SK-N-SH (cell line): ENCODE measurements around the gene NRN1L. TPM values are rescaled to one million over a fixed set of nuclear protein-coding genes. Genes with fewer than 3 reads are reported as not detected.

Experiments
- CTCF ChIA-PET: fragments of 300-600, 350-600 bp; formaldehyde crosslinking; extraction: SDS; loops from one replicate; lab custom pipeline; 2021; lab: Yijun Ruan, JAX
- POLR2A ChIA-PET: fragments of 350-600 bp; sonication (Branson Sonifier 250); formaldehyde crosslinking; extraction: SDS; loops from one replicate; lab custom pipeline; 2020; ENCODE audit warnings: antibody characterized with exemption, inconsistent platforms; lab: Yijun Ruan, JAX
- DNase-seq: peaks from one replicate; pipeline ENCODE4 v3.0.0; 2012
- H2AFZ ChIP-seq: fragments of 200-600 bp; sonication (generic); 2 replicates; pipeline ENCODE4 v1.8.1; 2016; ENCODE audit warnings: antibody characterized with exemption, mild to moderate bottlenecking, low read depth
- H3F3A ChIP-seq: fragments of 200-600 bp; sonication (generic); replicated peaks from 2 replicates; pipeline ENCODE3; 2016; ENCODE audit warnings: antibody characterized with exemption, mild to moderate bottlenecking; ENCODE audit not compliant: insufficient read depth
- H3K27ac ChIP-seq, 2 experiments: fragments of 200-500 bp in 1 of 2; fragments of 200-600 bp in 1 of 2; sonication (Bioruptor generic) in 1 of 2; sonication (generic), shearing (Covaris generic) in 1 of 2; 2 replicates each; pipeline versions ENCODE4 v1.5.1 to v1.6.1; 2014 to 2016; ENCODE audit warnings: low read depth in 2 of 2, inconsistent platforms in 1 of 2, low read length in 1 of 2, mild to moderate bottlenecking in 1 of 2, mixed read lengths in 1 of 2
- H3K27me3 ChIP-seq: fragments of 200-600 bp; sonication (generic), shearing (Covaris generic); 2 replicates; pipeline ENCODE4 v1.6.1; 2016; ENCODE audit warnings: mixed run types; ENCODE audit not compliant: insufficient read depth
- H3K36me3 ChIP-seq, 2 experiments: fragments of 200-500 bp in 1 of 2; fragments of 200-600 bp in 1 of 2; sonication (Bioruptor generic) in 1 of 2; sonication (generic) in 1 of 2; replicated peaks in 1 of 2; 2 replicates each; pipeline versions ENCODE3 to v1.5.1; 2014 to 2016; ENCODE audit warnings: low read length in 1 of 2, mild to moderate bottlenecking in 1 of 2; ENCODE audit not compliant: insufficient read depth in 2 of 2, control insufficient read depth in 1 of 2
- H3K4me1 ChIP-seq, 2 experiments: fragments of 200-500 bp in 1 of 2; fragments of 200-600 bp in 1 of 2; sonication (Bioruptor generic) in 1 of 2; sonication (generic), shearing (Covaris generic) in 1 of 2; 2 replicates each; pipeline versions ENCODE4 v1.5.1 to v1.6.1; 2014 to 2016; ENCODE audit warnings: low read depth in 1 of 2, low read length in 1 of 2, mixed run types in 1 of 2; ENCODE audit not compliant: insufficient read depth in 2 of 2, control insufficient read depth in 1 of 2
- H3K4me2 ChIP-seq: fragments of 200-600 bp; sonication (generic), shearing (Covaris generic); 2 replicates; pipeline ENCODE4 v1.6.1; 2017; ENCODE audit warnings: mixed run types
- H3K4me3 ChIP-seq, 2 experiments: fragments of 200-500 bp in 1 of 2; fragments of 200-600 bp in 1 of 2; sonication (Bioruptor generic) in 1 of 2; sonication (generic), shearing (Covaris generic) in 1 of 2; 2 replicates each; pipeline versions ENCODE4 v1.5.1 to v1.8.1; 2014 to 2016; ENCODE audit warnings: low read depth in 2 of 2, inconsistent platforms in 1 of 2, low read length in 1 of 2, mild to moderate bottlenecking in 1 of 2, mixed read lengths in 1 of 2, moderate library complexity in 1 of 2
- H3K79me2 ChIP-seq: fragments of 200-600 bp; sonication (generic); 2 replicates; pipeline ENCODE4 v1.8.1; 2017; ENCODE audit warnings: mild to moderate bottlenecking; ENCODE audit not compliant: insufficient read depth
- H3K9ac ChIP-seq: fragments of 200-600 bp; sonication (generic); 2 replicates; pipeline ENCODE4 v1.6.1; 2017; ENCODE audit warnings: mixed run types
- H3K9me2 ChIP-seq: fragments of 200-600 bp; sonication (generic); 2 replicates; pipeline ENCODE4 v1.6.1; 2017; ENCODE audit warnings: mixed run types
- H3K9me3 ChIP-seq: fragments of 200-600 bp; sonication (generic); 2 replicates; pipeline ENCODE4 v1.6.1; 2017; ENCODE audit warnings: mixed run types, mild to moderate bottlenecking, moderate library complexity
- H4K20me1 ChIP-seq: fragments of 200-600 bp; sonication (generic); 2 replicates; pipeline ENCODE4 v1.6.1; 2017; ENCODE audit warnings: mild to moderate bottlenecking, mixed run types; ENCODE audit not compliant: insufficient read depth
- CHD2 ChIP-seq: fragments of 150-350 bp; IDR thresholded peaks from 2 replicates; pipeline ENCODE4 v1.6.1; 2018; ENCODE audit warnings: low read length; ENCODE audit not compliant: partially characterized antibody
- CTCF ChIP-seq: fragments of 200-600 bp; sonication (generic); IDR thresholded peaks from 2 replicates; pipeline ENCODE4 v1.6.1; 2017; ENCODE audit warnings: antibody characterized with exemption, mild to moderate bottlenecking, moderate library complexity
- ELF1 ChIP-seq: IDR thresholded peaks from 2 replicates; pipeline ENCODE4 v1.4.0; 2012
- EP300 ChIP-seq, 2 experiments: IDR thresholded peaks; 2 replicates each; pipeline versions ENCODE4 v1.4.0 to v1.6.1; 2012; ENCODE audit warnings: borderline replicate concordance in 1 of 2, low read depth in 1 of 2, low read length in 1 of 2
- EZH2phosphoT487 ChIP-seq: fragments of 200-600 bp; sonication (generic); IDR thresholded peaks from 2 replicates; pipeline ENCODE4 v1.6.1; 2017; ENCODE audit warnings: low read depth, mixed run types, mild to moderate bottlenecking, antibody characterized with exemption, moderate library complexity, borderline replicate concordance
- FOSL2 ChIP-seq: IDR thresholded peaks from 2 replicates; pipeline ENCODE4 v1.4.0; 2012; ENCODE audit warnings: low read depth, mild to moderate bottlenecking, moderate library complexity, borderline replicate concordance
- FOXJ3 ChIP-seq: sonication (generic); formaldehyde crosslinking; IDR thresholded peaks from 2 replicates; pipeline ENCODE4 v1.5.1; 2020; ENCODE audit warnings: mild to moderate bottlenecking, missing genetic modification reagents
- FOXM1 ChIP-seq: IDR thresholded peaks from 2 replicates; pipeline ENCODE4 v1.4.0; 2012; ENCODE audit warnings: low read depth, mild to moderate bottlenecking
- GABPA ChIP-seq: IDR thresholded peaks from 2 replicates; pipeline ENCODE4 v1.4.0; 2012; ENCODE audit warnings: low read depth, mild to moderate bottlenecking
- GATA2 ChIP-seq: sonication (generic); formaldehyde crosslinking; IDR thresholded peaks from 2 replicates; pipeline ENCODE4 v1.5.0; 2020; ENCODE audit warnings: mild to moderate bottlenecking, missing genetic modification reagents
- IRF3 ChIP-seq: fragments of 150-350 bp; IDR thresholded peaks from 2 replicates; pipeline ENCODE4 v1.6.1; 2016; ENCODE audit warnings: mild to moderate bottlenecking, low read depth, low read length
- JUND ChIP-seq: IDR thresholded peaks from 2 replicates; pipeline ENCODE4 v1.4.0; 2012
- MEF2A ChIP-seq: IDR thresholded peaks from 2 replicates; pipeline ENCODE4 v1.4.0; 2012; ENCODE audit warnings: low read depth, borderline replicate concordance
- NFIC ChIP-seq: IDR thresholded peaks from 2 replicates; pipeline ENCODE4 v1.4.0; 2012; ENCODE audit warnings: borderline replicate concordance
- NRF1 ChIP-seq: IDR thresholded peaks from 2 replicates; pipeline ENCODE4 v1.6.1; 2012; ENCODE audit warnings: low read depth, mild to moderate bottlenecking, low read length
- POLR2AphosphoS5 ChIP-seq: IDR thresholded peaks from 2 replicates; pipeline ENCODE4 v1.6.1; 2012; ENCODE audit warnings: low read depth, low read length
- RAD21 ChIP-seq: IDR thresholded peaks from 2 replicates; pipeline ENCODE4 v1.6.1; 2012; ENCODE audit warnings: mild to moderate bottlenecking, low read length
- RCOR1 ChIP-seq: fragments of 150-350 bp; IDR thresholded peaks from 2 replicates; pipeline ENCODE4 v1.6.1; 2017; ENCODE audit warnings: antibody characterized with exemption, low read length
- REST ChIP-seq: IDR thresholded peaks from 2 replicates; pipeline ENCODE4 v1.6.1; 2012; ENCODE audit warnings: mild to moderate bottlenecking, low read depth, low read length, moderate library complexity
- SIN3A ChIP-seq: IDR thresholded peaks from 2 replicates; pipeline ENCODE4 v1.6.1; 2012; ENCODE audit warnings: low read depth, mild to moderate bottlenecking, low read length, moderate library complexity, borderline replicate concordance
- SMC3 ChIP-seq: IDR thresholded peaks from 2 replicates; pipeline ENCODE4 v1.6.1; 2012; ENCODE audit warnings: low read depth, low read length, improper control_type of control experiment
- TAF1 ChIP-seq: IDR thresholded peaks from 2 replicates; pipeline ENCODE4 v1.6.1; 2012; ENCODE audit warnings: low read depth, mild to moderate bottlenecking, low read length, moderate library complexity, borderline replicate concordance
- TCF12 ChIP-seq: IDR thresholded peaks from 2 replicates; pipeline ENCODE4 v1.4.0; 2012
- TEAD4 ChIP-seq: IDR thresholded peaks from 2 replicates; pipeline ENCODE4 v1.4.0; 2012; ENCODE audit warnings: mild to moderate bottlenecking, borderline replicate concordance; ENCODE audit not compliant: insufficient read depth
- WGBS: methylation state at CpG from one replicate; pipeline ENCODE4 v1.1.6; 2017; ENCODE audit warnings: low lambda C conversion rate; 5-methylcytosine and 5-hydroxymethylcytosine counted together
- polyA plus RNA-seq, 3 experiments: library from polyadenylated mRNA; depleted of rRNA; stranded (reverse); fragments of >200 nt; gene quantifications; 2 replicates each; pipeline ENCODE4 v1.2.3, GENCODE V29; 2012
- TF ChIP-seq, protein P1 (sequence below): IDR thresholded peaks from 2 replicates; pipeline ENCODE4 v1.4.0; 2012; ENCODE audit warnings: low read depth

The NRN1L gene
- polyA plus RNA-seq, 1 of the 3 experiments (the other 2 are of a cell fraction): 0.41 TPM

- Histone ChIP-seq H4K20me1 (peaks cover 30% of the 10 kb centered on the region), H3K4me2 (peak within 1 kb of the TSS; percentile 99), H3K27me3 (no peaks in the 10 kb centered on the region), H3F3A (peaks cover 22% of the 10 kb centered on the region), H3K4me1 (peaks cover 11 to 13% of the 10 kb centered on the region in 2 experiments; a peak in 1 of 4 replicates), H2AFZ (peak within 1 kb of the TSS; percentile 82; the same call in 1 of the 2 replicates), H3K9ac (peak within 1 kb of the TSS; percentile 95), H3K4me3 (peak within 1 kb of the TSS; percentile 94 to 96), H3K9me3 (no peaks in the 10 kb centered on the region), H3K27ac (peak within 1 kb of the TSS; percentile 64 to 66; a peak in 3 of 4 replicates), H3K79me2 (peaks cover 49% of the 10 kb centered on the region), H3K9me2 (no peaks in the 10 kb centered on the region), H3K36me3 (peaks cover 21 to 52% of the 10 kb centered on the region in 2 experiments)
- peak; percentile 95 for DNase-seq
- 0% methylated on average over 19 of the region's 72 CpGs for WGBS
- ChIA-PET CTCF (interaction anchor here (0.8 to 22.4 kb wide), 4 partner anchors 12 to 59 kb away, joined by 4 to 564 read pairs (median 28); partner anchors contain the start of genes CTRL, LCAT, NRN1L and PSMB10), POLR2A (interaction anchor here (1.3 to 1.4 kb wide), 2 partner anchors 10 to 12 kb away, joined by 5 to 6 read pairs; partner anchors contain the start of gene NRN1L)
- TF ChIP-seq TCF12 (no peak), RCOR1 (no peak), SMC3 (no peak), NRF1 (no peak), CTCF (no peak), FOXJ3 (no peak), GATA2 (CRISPR knock-in tag) (no peak), GABPA (peak; percentile 90), RAD21 (no peak), CHD2 (peak; percentile 88), JUND (peak; percentile 32; the same call in 1 of the 2 replicates), NFIC (peak; percentile 33; the same call in 1 of the 2 replicates), ELF1 (peak; percentile 73), MEF2A (no peak), POLR2AphosphoS5 (peak; percentile 91), FOSL2 (peak; percentile 33; the same call in 1 of the 2 replicates), SIN3A (peak; percentile 96), REST (peak; percentile 30; the same call in 1 of the 2 replicates), IRF3 (no peak), EZH2phosphoT487 (no peak), TAF1 (peak; percentile 85), EP300 (IDR thresholded peaks at IDR 0.05; ENCODE audit: borderline replicate concordance in 1 of 2, low read depth in 1 of 2, low read length in 1 of 2) (peak in 1 of 2 experiments; percentile 54; a peak in 1 of 4 replicates), TEAD4 (no peak), FOXM1 (no peak)
- TF ChIP-seq, protein P1, sequence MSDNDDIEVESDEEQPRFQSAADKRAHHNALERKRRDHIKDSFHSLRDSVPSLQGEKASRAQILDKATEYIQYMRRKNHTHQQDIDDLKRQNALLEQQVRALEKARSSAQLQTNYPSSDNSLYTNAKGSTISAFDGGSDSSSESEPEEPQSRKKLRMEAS: peak; percentile 78; the same call in 1 of the 2 replicates
Measured at GRCh38 chr16:67872631-67873434, 11.9 kb upstream of the NRN1L start, which contains the start of gene EDC4. Gene EDC4, plus strand, starts transcription at chr16:67873052. Its CDS starts 210 bp downstream, at chr16:67873262.
